Measurements from ENCODE around the gene COBLL1. TPM values are rescaled to one million over a fixed set of nuclear protein-coding genes. Genes with fewer than 3 reads are reported as not detected.

The COBLL1 gene
- total RNA-seq, 4 donors from 2014 or later: 43.2 to 97.3 (median 68.6) TPM

DNA sequence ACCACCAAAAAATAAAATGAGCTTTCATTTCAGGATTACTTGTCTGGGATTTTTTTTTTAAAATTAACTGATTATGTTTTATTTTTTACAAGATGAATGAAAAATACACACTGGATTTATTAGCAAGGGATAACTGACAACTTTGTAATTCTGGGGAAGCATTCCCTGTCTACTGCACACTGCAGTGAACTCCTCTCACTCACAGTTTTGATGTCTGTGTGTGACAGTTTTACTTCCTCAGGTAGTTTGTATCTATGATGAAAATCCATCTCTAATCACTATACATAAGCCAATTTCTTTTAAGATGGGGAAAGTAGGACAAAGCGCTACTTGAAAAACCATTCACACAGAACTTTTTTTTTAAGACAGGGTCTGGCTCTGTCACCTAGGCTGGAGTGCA, 94.5 kb downstream of the COBLL1 start:
- 96 to 100% methylated on average over 1 of the region's 1 CpG for WGBS, 2 donors
- no peak overlapping the region for H3K4me3 ChIP-seq (ENCODE audit: low read depth, poor library complexity, severe bottlenecking)
- intact Hi-C loops (cut with DNase I; ENCODE audit: low total_unique reads): no loop called here
- no peak for DNase-seq (ENCODE audit: low spot score in 2 of 2)
- TF ChIP-seq, protein P1, sequence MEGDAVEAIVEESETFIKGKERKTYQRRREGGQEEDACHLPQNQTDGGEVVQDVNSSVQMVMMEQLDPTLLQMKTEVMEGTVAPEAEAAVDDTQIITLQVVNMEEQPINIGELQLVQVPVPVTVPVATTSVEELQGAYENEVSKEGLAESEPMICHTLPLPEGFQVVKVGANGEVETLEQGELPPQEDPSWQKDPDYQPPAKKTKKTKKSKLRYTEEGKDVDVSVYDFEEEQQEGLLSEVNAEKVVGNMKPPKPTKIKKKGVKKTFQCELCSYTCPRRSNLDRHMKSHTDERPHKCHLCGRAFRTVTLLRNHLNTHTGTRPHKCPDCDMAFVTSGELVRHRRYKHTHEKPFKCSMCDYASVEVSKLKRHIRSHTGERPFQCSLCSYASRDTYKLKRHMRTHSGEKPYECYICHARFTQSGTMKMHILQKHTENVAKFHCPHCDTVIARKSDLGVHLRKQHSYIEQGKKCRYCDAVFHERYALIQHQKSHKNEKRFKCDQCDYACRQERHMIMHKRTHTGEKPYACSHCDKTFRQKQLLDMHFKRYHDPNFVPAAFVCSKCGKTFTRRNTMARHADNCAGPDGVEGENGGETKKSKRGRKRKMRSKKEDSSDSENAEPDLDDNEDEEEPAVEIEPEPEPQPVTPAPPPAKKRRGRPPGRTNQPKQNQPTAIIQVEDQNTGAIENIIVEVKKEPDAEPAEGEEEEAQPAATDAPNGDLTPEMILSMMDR (IDR thresholded peaks at IDR 0.05): no peak
- no peak for TF ChIP-seq POLR2A (IDR thresholded peaks at IDR 0.05)

DNA sequence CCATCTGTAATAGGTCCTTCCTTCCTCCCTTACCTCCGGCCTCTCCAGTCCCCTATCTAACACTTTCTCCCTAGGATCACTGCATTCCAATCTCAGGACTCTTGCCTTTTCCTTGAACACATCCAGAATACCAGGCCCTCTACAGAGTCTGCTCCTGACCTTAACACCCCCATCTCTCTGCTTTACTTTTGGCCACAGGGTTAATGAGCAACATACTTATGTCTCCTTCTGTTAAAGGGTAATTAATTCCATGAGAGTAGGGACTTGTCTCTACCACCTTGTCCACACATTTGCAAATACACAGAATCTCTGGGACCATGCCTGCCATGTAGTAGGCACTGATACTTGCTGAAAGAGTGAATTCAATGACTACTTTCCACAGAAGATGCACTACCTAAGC, 94.9 kb downstream of the COBLL1 start:
- no peak for DNase-seq (ENCODE audit: low spot score in 2 of 2)
- H3K4me3 ChIP-seq (ENCODE audit: low read depth, poor library complexity, severe bottlenecking): no peak overlapping the region
- WGBS, 2 donors: 89 to 94% methylated on average over 1 of the region's 1 CpG
- TF ChIP-seq, protein P1 (IDR thresholded peaks at IDR 0.05): no peak
- TF ChIP-seq POLR2A (IDR thresholded peaks at IDR 0.05): no peak
- intact Hi-C loops (cut with DNase I; ENCODE audit: low total_unique reads): no loop called here

DNA sequence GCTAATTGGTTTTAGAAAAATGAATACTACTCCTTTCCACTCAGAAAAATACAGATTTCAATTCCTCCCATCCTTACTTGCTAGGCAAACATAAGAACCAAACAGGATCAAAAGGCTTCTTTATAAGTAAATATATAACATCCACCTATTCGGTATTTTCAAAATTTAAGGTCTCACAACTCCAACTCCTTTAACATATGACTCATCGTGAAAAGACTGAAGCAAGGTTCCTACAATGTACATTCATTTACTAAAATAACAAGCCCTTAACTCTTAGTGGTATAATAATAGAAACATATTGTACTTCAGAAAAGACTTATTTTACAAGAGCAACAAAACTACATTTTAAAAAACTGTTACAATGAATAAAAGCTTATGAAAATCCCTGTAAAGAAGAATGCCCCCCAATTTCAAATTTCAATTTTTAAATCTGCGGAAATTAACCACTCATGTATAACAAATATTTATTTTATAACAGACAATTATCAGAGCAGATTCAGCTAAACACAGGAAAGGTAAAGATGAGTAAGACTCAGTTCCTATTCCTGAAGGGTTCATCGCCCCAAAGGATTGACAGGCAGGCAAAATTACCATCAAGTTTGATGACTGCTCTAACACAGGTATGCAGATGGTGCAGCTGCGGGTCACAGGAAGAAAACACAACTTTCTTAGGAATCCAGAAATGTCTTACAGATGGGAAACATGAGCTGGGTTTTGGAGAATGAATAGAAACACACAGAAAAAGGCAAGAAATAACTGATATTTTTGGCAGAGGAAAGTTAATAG, 96.4 kb downstream of the COBLL1 start:
- no peak overlapping the region for H3K4me3 ChIP-seq (ENCODE audit: low read depth, poor library complexity, severe bottlenecking)
- 80 to 86% methylated on average over 5 of the region's 5 CpGs for WGBS, 2 donors
- TF ChIP-seq POLR2A (IDR thresholded peaks at IDR 0.05): no peak
- TF ChIP-seq, protein P1 (IDR thresholded peaks at IDR 0.05): no peak
- DNase-seq (ENCODE audit: low spot score in 2 of 2): no peak
- intact Hi-C loops (cut with DNase I; ENCODE audit: low total_unique reads): no loop called here

DNA sequence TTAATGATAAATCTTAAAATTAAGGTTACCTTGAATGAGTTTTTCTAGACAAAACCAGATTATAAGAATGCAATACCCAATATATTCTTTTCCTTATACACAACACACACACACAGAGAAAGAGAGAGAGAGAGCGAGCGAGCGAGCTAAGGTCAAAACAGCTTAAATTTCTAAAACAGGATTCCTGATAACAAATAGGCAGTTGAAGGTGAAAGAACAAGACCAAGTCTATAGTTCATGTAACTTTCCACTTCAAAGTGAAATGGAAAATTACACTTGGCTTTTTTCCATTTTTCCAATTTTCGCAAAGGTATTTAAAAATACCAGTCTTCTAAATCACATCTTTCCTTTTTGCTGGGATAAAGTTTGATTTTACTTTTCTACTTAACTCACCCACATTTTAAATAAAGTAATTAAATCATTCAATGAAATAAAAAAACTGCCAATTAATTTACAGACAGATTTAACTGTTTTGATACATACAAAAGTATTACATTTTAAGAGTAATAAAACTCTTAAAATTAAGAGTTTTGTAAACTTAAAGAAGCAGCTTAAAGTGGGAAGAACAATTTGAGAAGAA, 98.8 kb downstream of the COBLL1 start:
- TF ChIP-seq, protein P1 (IDR thresholded peaks at IDR 0.05): no peak
- TF ChIP-seq POLR2A (IDR thresholded peaks at IDR 0.05): no peak
- intact Hi-C loops (cut with DNase I; ENCODE audit: low total_unique reads): no loop called here
- no peak for DNase-seq (ENCODE audit: low spot score in 2 of 2)
- no peak overlapping the region for H3K4me3 ChIP-seq (ENCODE audit: low read depth, poor library complexity, severe bottlenecking)
- 88 to 93% methylated on average over 4 of the region's 4 CpGs for WGBS, 2 donors

DNA sequence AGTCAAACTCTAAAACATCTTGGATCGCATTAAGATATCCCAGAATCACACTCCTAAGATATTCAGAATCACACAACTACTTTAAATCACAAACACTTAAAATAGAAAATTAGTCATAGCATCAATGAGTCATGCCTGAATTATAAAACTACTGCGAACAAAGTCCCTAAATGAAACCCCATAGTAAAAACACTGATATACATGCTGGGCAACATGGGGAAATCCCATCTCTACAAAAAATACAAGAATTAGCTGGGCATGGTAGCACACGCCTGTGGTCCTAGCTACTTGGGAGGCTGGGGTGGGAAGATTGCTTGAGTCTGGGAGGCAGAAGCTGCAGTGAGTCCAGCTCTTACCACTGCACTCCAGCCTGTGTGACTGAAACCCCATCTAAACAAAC, 101.7 kb downstream of the COBLL1 start:
- intact Hi-C loops (cut with DNase I; ENCODE audit: low total_unique reads): no loop called here
- TF ChIP-seq, protein P1 (IDR thresholded peaks at IDR 0.05): no peak
- no peak for TF ChIP-seq POLR2A (IDR thresholded peaks at IDR 0.05)
- WGBS, 2 donors: 19 to 33% methylated on average over 3 of the region's 3 CpGs
- H3K4me3 ChIP-seq (ENCODE audit: low read depth, poor library complexity, severe bottlenecking): no peak overlapping the region
- no peak for DNase-seq (ENCODE audit: low spot score in 2 of 2)

Measured in lower leg skin (tissue), 4 donors.